Stimulated activated CD4-positive, alpha-beta T cell treated with anti-CD3 and anti-CD28 coated beads, Interleukin-2, amount 100 ng/mL, for 48 hours (primary cell): ENCODE measurements around the gene TIMM23B.
"Not testable (repeated sequence)": the region's sequence is repeated elsewhere in the genome, so short reads cannot be mapped to it uniquely, and the experiment has no call there.

Source experiments
- DNase-seq, 2 donors: peaks; one replicate each; pipeline ENCODE4 v3.0.0-alpha.2; 2020

TIMM23B gene

GRCh38 chr10:49941447-49942338 lies at the start of gene TIMM23B, which contains the start of gene PARG:
TIMM23B (plus strand) TSS chr10:49942053; CDS start chr10:49942195, 142 bp downstream.
PARG (minus strand) TSS chr10:49942027; CDS start chr10:49941725, 302 bp downstream.
- DNase-seq: peak; percentile 67 to 71

- not testable (repeated sequence) for DNase-seq
These were observed 41.9 kb upstream of the TIMM23B start for GRCh38 chr10:49899999-49900398.

DNA sequence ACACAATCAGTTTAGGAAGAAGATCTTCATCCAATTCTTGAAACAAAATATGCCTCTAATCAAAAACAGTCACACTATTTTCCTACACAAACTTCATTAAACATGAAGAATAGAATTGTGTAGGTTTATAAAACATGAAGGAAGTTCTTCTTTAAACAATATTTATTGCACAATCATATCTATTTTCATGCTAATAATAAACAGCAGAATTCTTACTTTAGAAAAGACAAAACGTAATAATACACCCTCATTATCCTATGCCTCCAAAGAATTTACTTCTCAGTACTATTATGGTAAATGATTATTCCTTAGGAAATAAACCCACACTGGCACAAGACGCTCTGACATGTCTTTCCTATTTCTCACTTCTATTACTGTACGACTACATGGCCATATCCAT lies 41.4 kb upstream of the TIMM23B start:
- not testable (repeated sequence) for DNase-seq

DNA sequence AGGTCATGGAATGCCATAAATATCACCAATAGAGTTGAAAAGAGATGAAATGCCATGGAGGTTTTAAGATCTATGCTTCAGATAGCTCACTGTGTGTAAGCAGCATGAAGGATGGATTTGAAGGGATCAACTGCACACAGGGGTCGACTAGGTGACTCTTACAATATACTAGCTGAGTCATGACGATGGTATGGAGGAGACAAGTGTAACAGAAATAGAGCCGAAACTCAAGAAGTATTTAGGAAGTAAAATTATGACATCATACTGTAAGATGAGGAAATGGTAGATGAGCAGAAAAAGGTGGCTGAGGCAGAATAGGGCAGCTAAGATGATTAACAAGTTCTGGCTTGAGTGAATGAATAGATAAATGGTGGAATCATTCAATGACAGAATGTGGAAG lies 38.0 kb upstream of the TIMM23B start:
- not testable (repeated sequence) for DNase-seq

DNA sequence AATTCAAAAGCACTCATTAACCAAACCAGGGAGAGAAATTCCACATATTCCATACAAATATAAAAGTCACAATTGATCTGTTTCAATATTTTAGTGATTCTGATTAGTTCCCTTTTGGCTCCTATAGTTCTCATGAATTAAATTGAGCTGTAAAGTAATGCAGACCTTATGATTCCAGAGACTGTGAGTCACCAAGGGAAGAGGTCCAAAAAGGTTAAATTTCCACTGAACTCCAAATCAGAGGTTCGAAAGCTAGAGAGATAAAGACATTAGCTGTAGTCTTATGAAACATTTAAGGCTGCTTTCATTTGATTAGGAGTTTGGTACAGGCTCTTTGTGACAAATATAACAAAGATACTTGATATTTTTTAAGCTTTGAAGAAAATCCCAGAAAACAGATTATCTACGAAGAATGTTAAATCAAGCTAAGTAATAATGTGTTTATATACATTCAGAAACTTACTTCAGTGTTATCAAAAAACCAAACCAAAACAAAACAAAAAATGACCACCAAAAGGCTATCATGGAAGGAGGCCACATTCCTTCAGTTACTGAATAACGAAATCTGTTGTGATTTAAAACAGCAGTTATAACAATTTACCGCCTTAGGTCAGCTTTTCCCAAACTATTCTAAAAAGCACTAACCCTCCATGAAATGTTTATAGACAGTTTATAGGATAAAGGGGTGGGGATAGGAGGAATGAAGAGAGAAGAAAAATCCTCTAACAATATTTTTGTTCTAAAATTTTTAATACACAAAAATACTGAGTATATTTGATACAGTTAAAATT lies 33.4 kb upstream of the TIMM23B start:
- not testable (repeated sequence) for DNase-seq

DNA sequence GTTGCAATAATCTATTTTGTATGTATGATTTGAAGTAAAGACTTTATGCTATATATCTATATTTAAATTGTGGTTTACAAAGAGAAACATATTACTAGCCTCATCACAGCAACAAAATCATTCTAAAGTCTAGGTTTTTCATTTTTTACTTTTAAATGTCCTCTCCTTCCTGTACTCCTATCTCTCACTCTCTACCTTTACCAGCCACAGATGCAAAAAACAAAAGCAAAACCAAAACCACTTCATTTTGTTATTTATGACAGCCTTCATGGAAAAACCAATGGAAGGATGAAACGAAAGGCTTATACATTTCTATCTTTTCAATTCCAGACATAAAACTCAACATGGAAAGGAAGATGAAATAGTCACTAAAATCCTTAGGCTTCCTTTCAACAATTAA lies 31.6 kb upstream of the TIMM23B start:
- not testable (repeated sequence) for DNase-seq

- DNase-seq: not testable (repeated sequence)
These were observed 25.4 kb upstream of the TIMM23B start for GRCh38 chr10:49916451-49916850.

- DNase-seq: not testable (repeated sequence)
These were observed 23.9 kb upstream of the TIMM23B start for GRCh38 chr10:49917927-49918326.

GRCh38 chr10:49922041-49922440 lies 19.8 kb upstream of the TIMM23B start:
- DNase-seq: not testable (repeated sequence)

GRCh38 chr10:49923572-49923971 lies 18.3 kb upstream of the TIMM23B start:
- DNase-seq: not testable (repeated sequence)

DNA sequence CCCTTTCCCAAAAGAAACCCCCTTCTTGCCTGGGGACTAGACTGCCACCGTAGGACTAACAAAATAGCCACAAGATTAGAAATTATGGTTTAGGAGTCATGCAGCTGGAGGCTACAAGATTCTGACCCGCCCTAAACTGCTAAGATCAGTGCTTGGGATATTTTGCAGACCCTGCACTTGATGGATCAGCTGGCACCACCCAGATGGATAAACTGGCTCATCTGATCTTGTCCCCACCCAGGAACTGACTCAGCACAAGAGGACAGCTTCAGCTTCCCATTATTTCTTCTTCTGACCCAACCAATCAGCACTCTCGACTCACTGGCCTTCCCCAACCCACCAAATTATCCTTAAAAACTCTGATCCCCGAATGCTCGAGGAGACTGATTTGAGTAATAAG lies 10.6 kb upstream of the TIMM23B start:
- not testable (repeated sequence) for DNase-seq

DNA sequence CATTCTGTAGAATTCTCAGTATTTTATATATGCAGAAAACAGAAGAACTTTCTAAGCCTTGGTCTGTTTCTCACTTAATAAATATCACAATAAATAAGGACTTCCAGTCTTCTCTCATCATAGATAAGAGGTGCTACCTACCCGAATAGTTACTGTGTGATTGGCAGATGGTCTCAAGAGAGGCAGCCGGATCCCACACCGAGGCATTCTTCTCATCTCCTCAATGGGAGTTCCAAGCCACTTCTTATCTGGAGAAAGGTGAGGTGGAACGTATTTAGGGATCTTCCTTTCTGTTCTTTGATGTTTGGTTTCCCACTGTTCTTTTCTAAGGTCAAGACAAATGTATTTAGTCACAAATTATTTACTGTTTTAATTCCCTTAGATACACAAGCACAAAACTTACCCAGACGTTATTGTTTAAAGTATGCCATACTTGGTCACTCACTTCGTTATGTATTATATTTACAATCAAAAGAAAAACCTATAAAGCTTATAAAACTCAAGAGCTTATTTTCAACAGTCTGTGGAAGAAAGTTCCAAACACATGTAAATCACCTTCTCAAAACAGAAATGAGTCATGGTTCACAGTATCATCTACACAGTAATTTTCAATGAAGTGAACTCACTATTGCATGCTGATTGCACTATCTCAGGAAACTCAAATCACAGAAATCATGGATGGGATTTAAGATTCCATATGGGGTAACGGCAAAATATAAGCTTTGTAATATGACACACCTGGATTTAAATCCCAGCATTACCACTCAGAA lies 9.7 kb upstream of the TIMM23B start:
- DNase-seq: not testable (repeated sequence)

GRCh38 chr10:49942339-49942705 lies 469 bp downstream of the TIMM23B start:
- not testable (repeated sequence) for DNase-seq

GRCh38 chr10:49943607-49944006 lies 1.8 kb downstream of the TIMM23B start:
- not testable (repeated sequence) for DNase-seq

GRCh38 chr10:49948142-49948541 lies 6.3 kb downstream of the TIMM23B start:
- not testable (repeated sequence) for DNase-seq

- DNase-seq: not testable (repeated sequence)
These were observed 6.9 kb downstream of the TIMM23B start for GRCh38 chr10:49948737-49949136.

DNA sequence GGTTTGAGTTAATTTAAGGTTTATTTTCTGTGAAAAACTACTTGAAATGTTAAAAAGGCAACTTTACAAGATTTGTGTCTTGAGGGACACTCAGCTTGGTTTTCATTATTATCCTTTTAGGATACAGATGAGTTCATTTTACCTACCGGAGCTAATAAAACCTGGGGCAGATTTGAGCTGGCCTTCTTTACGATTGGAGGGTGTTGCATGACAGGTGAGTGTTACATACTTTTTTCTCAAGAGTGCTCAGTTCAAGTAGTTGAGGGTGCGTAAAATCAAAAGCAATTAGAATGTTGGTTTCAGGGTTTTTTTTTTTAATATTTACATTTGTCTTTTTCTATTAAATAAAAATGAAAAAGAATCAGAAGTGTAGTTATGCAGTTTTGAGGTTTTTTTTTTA lies 10.2 kb downstream of the TIMM23B start:
- DNase-seq: not testable (repeated sequence)

DNA sequence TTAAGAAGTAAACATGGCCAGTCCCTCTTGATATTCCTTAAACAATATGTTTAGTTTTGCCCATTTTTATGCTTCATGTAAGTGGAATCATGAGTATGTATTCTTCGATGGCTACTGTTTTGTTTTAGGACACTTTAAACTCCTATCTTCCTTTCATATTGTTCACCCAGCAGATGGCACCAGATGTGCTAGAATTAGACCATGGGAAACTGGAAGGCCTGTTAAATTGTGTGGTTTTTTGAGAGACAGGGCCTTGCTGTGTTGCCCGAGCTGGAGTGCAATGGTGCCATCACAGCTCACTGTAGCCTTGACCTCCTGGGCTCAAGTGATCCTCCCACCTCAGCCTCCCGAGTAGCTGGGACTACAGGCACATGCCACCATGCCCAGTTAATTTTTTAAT lies 11.3 kb downstream of the TIMM23B start:
- DNase-seq: not testable (repeated sequence)

DNA sequence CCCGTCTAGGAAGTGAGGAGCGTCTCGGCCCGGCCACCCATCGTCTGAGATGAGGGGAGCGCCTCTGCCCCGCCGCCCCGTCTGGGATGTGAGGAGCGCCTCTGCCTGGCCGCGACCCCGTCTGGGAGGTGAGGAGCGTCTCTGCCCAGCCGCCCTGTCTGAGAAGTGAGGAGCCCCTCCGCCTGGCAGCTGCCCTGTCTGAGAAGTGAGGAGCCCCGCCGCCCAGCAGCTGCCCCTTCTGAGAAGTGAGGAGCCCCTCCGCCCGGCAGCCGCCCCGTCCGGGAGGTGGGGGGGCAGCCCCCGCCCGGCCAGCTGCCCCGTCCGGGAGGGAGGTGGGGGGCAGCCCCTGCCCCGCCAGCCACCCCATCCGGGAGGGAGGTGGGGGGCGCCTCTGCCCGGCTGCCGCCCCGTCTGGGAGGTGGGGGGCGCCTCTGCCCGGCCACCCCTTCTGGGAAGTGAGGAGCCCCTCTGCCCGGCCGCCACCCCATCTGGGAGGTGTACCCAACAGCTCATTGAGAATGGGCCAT lies 28.5 kb downstream of the TIMM23B start:
- DNase-seq: not testable (repeated sequence)

DNA sequence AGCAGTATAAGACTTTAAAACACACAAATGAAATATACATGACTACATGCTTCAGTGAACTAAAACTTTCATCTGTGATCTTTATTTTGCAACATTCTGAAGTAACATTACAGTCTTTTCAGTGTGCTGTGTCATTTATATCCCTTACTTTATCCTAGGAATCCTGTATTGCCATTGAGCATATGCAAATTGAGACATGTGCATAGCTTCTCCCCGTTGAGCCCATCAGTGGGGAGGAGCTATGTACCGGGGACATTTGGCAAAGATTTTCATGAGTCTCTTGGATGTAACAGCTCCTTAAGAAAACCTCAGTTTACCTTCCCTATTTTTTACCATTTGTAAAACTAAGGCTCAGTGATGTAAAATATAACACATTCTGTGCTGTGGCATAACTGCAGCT lies 29.6 kb downstream of the TIMM23B start:
- DNase-seq: not testable (repeated sequence)

DNA sequence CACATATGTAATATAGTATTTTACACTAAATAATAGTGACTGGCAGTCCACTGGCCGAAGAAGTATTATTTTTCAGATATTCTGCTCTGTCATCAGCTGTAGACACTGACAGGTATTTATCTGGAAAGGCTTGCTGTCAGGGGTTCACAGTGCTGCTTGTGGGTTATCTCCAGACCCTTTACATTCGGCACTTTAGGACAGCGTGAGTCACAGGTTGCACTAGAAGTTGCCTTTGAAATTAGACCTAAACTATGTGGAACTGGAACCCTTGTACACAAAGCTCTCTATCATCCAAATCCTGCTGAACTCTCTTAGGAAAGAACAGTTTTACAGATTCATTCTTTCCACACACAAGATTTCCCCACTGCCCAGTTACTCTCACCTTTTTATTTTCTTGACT lies 30.2 kb downstream of the TIMM23B start:
- DNase-seq: not testable (repeated sequence)

- not testable (repeated sequence) for DNase-seq
These were observed 35.9 kb downstream of the TIMM23B start for GRCh38 chr10:49977756-49978155.
